Mammary epithelial cell (primary cell): ENCODE results near the gene PRICKLE2.

Experiments
- EZH2 ChIP-seq: IDR thresholded peaks from 2 replicates; pipeline ENCODE4 v1.6.1; 2012; ENCODE audit warnings: low read length, inconsistent platforms, borderline replicate concordance
- TF ChIP-seq, protein P1 (sequence below), 2 donors: IDR thresholded peaks in 1 of 2; conservative IDR thresholded peaks in 1 of 2; 2 replicates each; pipeline ENCODE4 v1.5.1; 2011 to 2012; ENCODE audit warnings: inconsistent platforms in 2 of 2, low read length in 2 of 2, mild to moderate bottlenecking in 2 of 2, control low read depth in 1 of 2, low read depth in 1 of 2; ENCODE audit not compliant: insufficient read depth in 1 of 2; ENCODE audit errors: extremely low read depth in 1 of 2

DNA sequence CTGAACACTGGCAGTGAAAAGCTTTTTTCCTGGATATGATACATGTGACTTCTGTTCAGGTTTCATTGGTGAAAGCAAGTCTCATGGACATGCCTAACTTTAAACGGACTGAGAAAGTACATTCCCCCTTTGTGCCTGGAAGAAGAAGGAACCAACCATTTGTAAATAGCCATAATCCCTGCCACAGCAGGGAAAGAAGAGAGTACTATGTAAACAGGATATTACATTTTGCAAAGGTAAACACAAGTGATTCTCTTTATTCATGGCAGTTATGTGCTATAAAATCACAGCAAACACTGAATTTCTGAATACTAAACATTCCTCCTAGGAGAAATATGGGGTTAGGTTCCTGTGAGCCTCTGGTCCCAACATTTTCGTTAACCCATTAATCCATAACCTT, 46.8 kb downstream of the PRICKLE2 start:
- TF ChIP-seq, protein P1, sequence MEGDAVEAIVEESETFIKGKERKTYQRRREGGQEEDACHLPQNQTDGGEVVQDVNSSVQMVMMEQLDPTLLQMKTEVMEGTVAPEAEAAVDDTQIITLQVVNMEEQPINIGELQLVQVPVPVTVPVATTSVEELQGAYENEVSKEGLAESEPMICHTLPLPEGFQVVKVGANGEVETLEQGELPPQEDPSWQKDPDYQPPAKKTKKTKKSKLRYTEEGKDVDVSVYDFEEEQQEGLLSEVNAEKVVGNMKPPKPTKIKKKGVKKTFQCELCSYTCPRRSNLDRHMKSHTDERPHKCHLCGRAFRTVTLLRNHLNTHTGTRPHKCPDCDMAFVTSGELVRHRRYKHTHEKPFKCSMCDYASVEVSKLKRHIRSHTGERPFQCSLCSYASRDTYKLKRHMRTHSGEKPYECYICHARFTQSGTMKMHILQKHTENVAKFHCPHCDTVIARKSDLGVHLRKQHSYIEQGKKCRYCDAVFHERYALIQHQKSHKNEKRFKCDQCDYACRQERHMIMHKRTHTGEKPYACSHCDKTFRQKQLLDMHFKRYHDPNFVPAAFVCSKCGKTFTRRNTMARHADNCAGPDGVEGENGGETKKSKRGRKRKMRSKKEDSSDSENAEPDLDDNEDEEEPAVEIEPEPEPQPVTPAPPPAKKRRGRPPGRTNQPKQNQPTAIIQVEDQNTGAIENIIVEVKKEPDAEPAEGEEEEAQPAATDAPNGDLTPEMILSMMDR (conservative IDR thresholded peaks at IDR 0.05 in 1 of 2, IDR thresholded peaks at IDR 0.05 in 1 of 2; ENCODE audit: extremely low read depth in 1 of 2, insufficient read depth in 1 of 2, low read depth in 1 of 2, low read length in 2 of 2): no peak
- no peak for TF ChIP-seq EZH2
